ENCODE results near the gene CDCP1.

DNA sequence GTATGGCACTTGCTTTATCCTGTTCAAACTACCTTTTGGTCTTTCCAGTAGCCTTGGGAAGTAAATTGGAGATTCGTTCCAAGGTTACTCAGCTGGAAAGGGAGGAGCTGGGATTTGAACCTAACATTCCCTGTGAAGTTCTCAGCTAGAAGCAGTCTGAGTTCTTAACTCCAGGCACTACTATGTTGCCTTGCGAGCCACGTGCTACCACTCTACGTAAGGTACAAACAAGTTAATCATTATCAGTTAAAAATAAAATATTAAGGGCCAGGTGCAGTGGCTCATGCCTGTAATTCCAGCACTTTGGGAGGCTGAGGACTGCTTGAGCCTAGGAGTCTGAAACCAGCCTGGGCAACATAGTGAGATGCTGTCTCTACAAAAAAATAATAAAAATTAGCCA, 30.7 kb upstream of the CDCP1 start:
- TF ChIP-seq, protein P1, sequence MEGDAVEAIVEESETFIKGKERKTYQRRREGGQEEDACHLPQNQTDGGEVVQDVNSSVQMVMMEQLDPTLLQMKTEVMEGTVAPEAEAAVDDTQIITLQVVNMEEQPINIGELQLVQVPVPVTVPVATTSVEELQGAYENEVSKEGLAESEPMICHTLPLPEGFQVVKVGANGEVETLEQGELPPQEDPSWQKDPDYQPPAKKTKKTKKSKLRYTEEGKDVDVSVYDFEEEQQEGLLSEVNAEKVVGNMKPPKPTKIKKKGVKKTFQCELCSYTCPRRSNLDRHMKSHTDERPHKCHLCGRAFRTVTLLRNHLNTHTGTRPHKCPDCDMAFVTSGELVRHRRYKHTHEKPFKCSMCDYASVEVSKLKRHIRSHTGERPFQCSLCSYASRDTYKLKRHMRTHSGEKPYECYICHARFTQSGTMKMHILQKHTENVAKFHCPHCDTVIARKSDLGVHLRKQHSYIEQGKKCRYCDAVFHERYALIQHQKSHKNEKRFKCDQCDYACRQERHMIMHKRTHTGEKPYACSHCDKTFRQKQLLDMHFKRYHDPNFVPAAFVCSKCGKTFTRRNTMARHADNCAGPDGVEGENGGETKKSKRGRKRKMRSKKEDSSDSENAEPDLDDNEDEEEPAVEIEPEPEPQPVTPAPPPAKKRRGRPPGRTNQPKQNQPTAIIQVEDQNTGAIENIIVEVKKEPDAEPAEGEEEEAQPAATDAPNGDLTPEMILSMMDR (IDR thresholded peaks at IDR 0.05): no peak
- no peak for TF ChIP-seq POLR2AphosphoS5 (IDR thresholded peaks at IDR 0.05)
- TF ChIP-seq EP300 (IDR thresholded peaks at IDR 0.05): no peak
